ENCODE results near the gene SLC16A11.
"Not testable (repeated sequence)": the region's sequence is repeated elsewhere in the genome, so short reads cannot be mapped to it uniquely, and the experiment has no call there.

The SLC16A11 gene

GRCh38 chr17:7056386-7056785, 12.5 kb upstream of the SLC16A11 start:
- no peak overlapping the region for H2BK12ac ChIP-seq (ENCODE audit: low read length)
- no peak overlapping the region for H3K4me3 ChIP-seq (ENCODE audit: low read depth, low read length)
- no peak overlapping the region for H3K18ac ChIP-seq (ENCODE audit: low read length)
- no peak overlapping the region for H3K23ac ChIP-seq (ENCODE audit: low read length)
- no peak overlapping the region for H3K9ac ChIP-seq (ENCODE audit: low read length)
- no peak overlapping the region for H4K8ac ChIP-seq (ENCODE audit: low read depth, low read length)
- H3K36me3 ChIP-seq (ENCODE audit: control insufficient read depth in 1 of 2, insufficient read depth in 2 of 2, low read length in 2 of 2) = no peaks in the 10 kb centered on the region
- DNase-seq = no peak
- no peaks in the 10 kb centered on the region for H3K27me3 ChIP-seq (ENCODE audit: insufficient read depth, low read length)
- H2BK120ac ChIP-seq (ENCODE audit: insufficient read depth, low read length, poor library complexity) = no peak overlapping the region
- no peak overlapping the region for H3K27ac ChIP-seq (ENCODE audit: low read depth, low read length)
- H2AFZ ChIP-seq (ENCODE audit: insufficient read depth, low read length, poor library complexity) = no peak overlapping the region
- H2AK5ac ChIP-seq (ENCODE audit: low read length) = no peak overlapping the region
- H3K14ac ChIP-seq (ENCODE audit: low read length) = no peak overlapping the region
- no peak overlapping the region for H3K4me2 ChIP-seq (ENCODE audit: low read length)
- H3K9me3 ChIP-seq (ENCODE audit: insufficient read depth, low read depth, low read length) = no peaks in the 10 kb centered on the region
- H3K4me1 ChIP-seq (ENCODE audit: control insufficient read depth in 1 of 2, insufficient read depth in 2 of 2, low read length in 2 of 2) = no peaks in the 10 kb centered on the region
- no peak overlapping the region for H2BK5ac ChIP-seq (ENCODE audit: low read depth, low read length, poor library complexity)
- no CpG with 5 or more reads among the region's 4 CpGs for WGBS (ENCODE audit: extremely low coverage, insufficient coverage, insufficient read length)
- H3K4ac ChIP-seq (ENCODE audit: low read depth, low read length) = no peak overlapping the region
- no peaks in the 10 kb centered on the region for H3K79me2 ChIP-seq (ENCODE audit: control insufficient read depth, insufficient read depth, low read length, poor library complexity)
- no peak overlapping the region for H4K91ac ChIP-seq (ENCODE audit: low read depth, low read length)
- no peak overlapping the region for H4K12ac ChIP-seq (ENCODE audit: low read depth, low read length)
- no peaks in the 10 kb centered on the region for H3K79me1 ChIP-seq (ENCODE audit: low read length)

- H3K79me2 ChIP-seq (ENCODE audit: control insufficient read depth, insufficient read depth, low read length, poor library complexity); H3K9ac ChIP-seq (ENCODE audit: low read length); H3K79me1 ChIP-seq (ENCODE audit: low read length); H4K8ac ChIP-seq (ENCODE audit: low read depth, low read length); H3K14ac ChIP-seq (ENCODE audit: low read length); H3K18ac ChIP-seq (ENCODE audit: low read length); H2AK5ac ChIP-seq (ENCODE audit: low read length); H3K4ac ChIP-seq (ENCODE audit: low read depth, low read length); H3K4me1 ChIP-seq (ENCODE audit: control insufficient read depth in 1 of 2, insufficient read depth in 2 of 2, low read length in 2 of 2); H3K27me3 ChIP-seq (ENCODE audit: insufficient read depth, low read length); H4K91ac ChIP-seq (ENCODE audit: low read depth, low read length); H2BK5ac ChIP-seq (ENCODE audit: low read depth, low read length, poor library complexity); H3K4me3 ChIP-seq (ENCODE audit: low read depth, low read length); H3K27ac ChIP-seq (ENCODE audit: low read depth, low read length); H3K23ac ChIP-seq (ENCODE audit: low read length); H2AFZ ChIP-seq (ENCODE audit: insufficient read depth, low read length, poor library complexity); H3K9me3 ChIP-seq (ENCODE audit: insufficient read depth, low read depth, low read length); H4K12ac ChIP-seq (ENCODE audit: low read depth, low read length); H2BK120ac ChIP-seq (ENCODE audit: insufficient read depth, low read length, poor library complexity); H2BK12ac ChIP-seq (ENCODE audit: low read length); H3K4me2 ChIP-seq (ENCODE audit: low read length); DNase-seq; H3K36me3 ChIP-seq (ENCODE audit: control insufficient read depth in 1 of 2, insufficient read depth in 2 of 2, low read length in 2 of 2): not testable (repeated sequence)
- no CpG with 5 or more reads among the region's 9 CpGs for WGBS (ENCODE audit: extremely low coverage, insufficient coverage, insufficient read length)
Measured at GRCh38 chr17:7050583-7050982, 6.7 kb upstream of the SLC16A11 start.

- Histone ChIP-seq H4K8ac (ENCODE audit: low read depth, low read length) (no peak overlapping the region), H4K12ac (ENCODE audit: low read depth, low read length) (no peak overlapping the region), H4K91ac (ENCODE audit: low read depth, low read length) (no peak overlapping the region), H2BK5ac (ENCODE audit: low read depth, low read length, poor library complexity) (no peak overlapping the region), H2BK12ac (ENCODE audit: low read length) (no peak overlapping the region), H3K79me2 (ENCODE audit: control insufficient read depth, insufficient read depth, low read length, poor library complexity) (no peaks in the 10 kb centered on the region), H3K4me3 (ENCODE audit: low read depth, low read length) (no peak overlapping the region), H3K9ac (ENCODE audit: low read length) (no peak overlapping the region), H3K4me2 (ENCODE audit: low read length) (no peak overlapping the region), H3K27me3 (ENCODE audit: insufficient read depth, low read length) (peaks cover 3% of the 10 kb centered on the region), H3K23ac (ENCODE audit: low read length) (no peak overlapping the region), H3K18ac (ENCODE audit: low read length) (no peak overlapping the region), H2AFZ (ENCODE audit: insufficient read depth, low read length, poor library complexity) (no peak overlapping the region), H3K4ac (ENCODE audit: low read depth, low read length) (no peak overlapping the region), H3K4me1 (ENCODE audit: control insufficient read depth in 1 of 2, insufficient read depth in 2 of 2, low read length in 2 of 2) (peaks cover 5 to 7% of the 10 kb centered on the region in 2 experiments), H3K9me3 (ENCODE audit: insufficient read depth, low read depth, low read length) (no peaks in the 10 kb centered on the region), H2AK5ac (ENCODE audit: low read length) (no peak overlapping the region), H3K36me3 (ENCODE audit: control insufficient read depth in 1 of 2, insufficient read depth in 2 of 2, low read length in 2 of 2) (no peaks in the 10 kb centered on the region), H3K27ac (ENCODE audit: low read depth, low read length) (no peak overlapping the region), H3K14ac (ENCODE audit: low read length) (no peak overlapping the region), H3K79me1 (ENCODE audit: low read length) (peaks cover 4% of the 10 kb centered on the region), H2BK120ac (ENCODE audit: insufficient read depth, low read length, poor library complexity) (no peak overlapping the region)
- no CpG with 5 or more reads among the region's 6 CpGs for WGBS (ENCODE audit: extremely low coverage, insufficient coverage, insufficient read length)
- no peak for DNase-seq
Measured at GRCh38 chr17:7048968-7049367, 5.1 kb upstream of the SLC16A11 start.

GRCh38 chr17:7047566-7047965, 3.7 kb upstream of the SLC16A11 start:
- no peak overlapping the region for H3K18ac ChIP-seq (ENCODE audit: low read length)
- no peak overlapping the region for H4K91ac ChIP-seq (ENCODE audit: low read depth, low read length)
- no peak overlapping the region for H3K4me3 ChIP-seq (ENCODE audit: low read depth, low read length)
- no peak overlapping the region for H4K12ac ChIP-seq (ENCODE audit: low read depth, low read length)
- peaks cover 17% of the 10 kb centered on the region for H3K27me3 ChIP-seq (ENCODE audit: insufficient read depth, low read length)
- no peaks in the 10 kb centered on the region for H3K79me2 ChIP-seq (ENCODE audit: control insufficient read depth, insufficient read depth, low read length, poor library complexity)
- H3K9me3 ChIP-seq (ENCODE audit: insufficient read depth, low read depth, low read length) = peaks cover 8% of the 10 kb centered on the region
- no peak overlapping the region for H3K4me2 ChIP-seq (ENCODE audit: low read length)
- no peak overlapping the region for H2BK5ac ChIP-seq (ENCODE audit: low read depth, low read length, poor library complexity)
- H3K14ac ChIP-seq (ENCODE audit: low read length) = no peak overlapping the region
- H2BK12ac ChIP-seq (ENCODE audit: low read length) = no peak overlapping the region
- H2AFZ ChIP-seq (ENCODE audit: insufficient read depth, low read length, poor library complexity) = no peak overlapping the region
- no peak overlapping the region for H3K23ac ChIP-seq (ENCODE audit: low read length)
- H3K4ac ChIP-seq (ENCODE audit: low read depth, low read length) = no peak overlapping the region
- no peaks in the 10 kb centered on the region for H3K36me3 ChIP-seq (ENCODE audit: control insufficient read depth in 1 of 2, insufficient read depth in 2 of 2, low read length in 2 of 2)
- no peak for DNase-seq
- peaks cover 4% of the 10 kb centered on the region for H3K79me1 ChIP-seq (ENCODE audit: low read length)
- no peak overlapping the region for H4K8ac ChIP-seq (ENCODE audit: low read depth, low read length)
- no CpG with 5 or more reads among the region's 6 CpGs for WGBS (ENCODE audit: extremely low coverage, insufficient coverage, insufficient read length)
- H2AK5ac ChIP-seq (ENCODE audit: low read length) = no peak overlapping the region
- no peak overlapping the region for H3K27ac ChIP-seq (ENCODE audit: low read depth, low read length)
- H2BK120ac ChIP-seq (ENCODE audit: insufficient read depth, low read length, poor library complexity) = no peak overlapping the region
- H3K4me1 ChIP-seq (ENCODE audit: control insufficient read depth in 1 of 2, insufficient read depth in 2 of 2, low read length in 2 of 2) = peaks cover 16 to 21% of the 10 kb centered on the region in 2 experiments
- no peak overlapping the region for H3K9ac ChIP-seq (ENCODE audit: low read length)

Data from trophoblast cell (in vitro differentiated cells and primary cell).